ENCODE results near the gene EHHADH. TPM values are rescaled to one million over a fixed set of nuclear protein-coding genes. Genes with fewer than 3 reads are reported as not detected.

EHHADH gene
- polyA plus RNA-seq, 3 donors: 0.57 to 1.5 (median 1.1) TPM

GRCh38 chr3:185263423-185263822 is 9.6 kb upstream of the EHHADH start:
- no peak overlapping the region for H3K27ac Mint-ChIP-seq
- H3K27me3 Mint-ChIP-seq (ENCODE audit: low read depth in 3 of 3): peaks cover under 1 to 2% (median 2%) of the 10 kb centered on the region in 3 donors
- H3K27ac ChIP-seq (ENCODE audit: low read depth in 1 of 2, low read length in 2 of 2): no peak overlapping the region
- WGBS (ENCODE audit: insufficient coverage): 100% methylated on average over 3 of the region's 4 CpGs
- no peak for DNase-seq
- no peaks in the 10 kb centered on the region for H4K20me1 ChIP-seq (ENCODE audit: insufficient read depth, low read length)
- H3K36me3 Mint-ChIP-seq: no peaks in the 10 kb centered on the region
- no peak overlapping the region for H3K4me3 Mint-ChIP-seq
- H3K79me2 ChIP-seq (ENCODE audit: insufficient read depth, low read length): no peaks in the 10 kb centered on the region
- no peak overlapping the region for H3K4me2 ChIP-seq (replicated peaks; ENCODE audit: extremely low read depth, low read length, poor library complexity, severe bottlenecking)
- no peak overlapping the region for H2AFZ ChIP-seq (ENCODE audit: insufficient read depth, low read depth, low read length, poor library complexity, severe bottlenecking)
- H3K27me3 ChIP-seq (ENCODE audit: control insufficient read depth in 2 of 2, insufficient read depth in 2 of 2, low read length in 2 of 2): no peaks in the 10 kb centered on the region
- no peak overlapping the region for H3K9ac ChIP-seq (ENCODE audit: insufficient read depth, low read length, poor library complexity, severe bottlenecking)
- no peaks in the 10 kb centered on the region for H3K9me3 ChIP-seq (replicated peaks in 1 of 2; ENCODE audit: control insufficient read depth in 1 of 2, insufficient read depth in 1 of 2, low read length in 2 of 2)
- no peaks in the 10 kb centered on the region for H3K4me1 Mint-ChIP-seq
- H3K4me1 ChIP-seq (ENCODE audit: control insufficient read depth in 1 of 2, insufficient read depth in 2 of 2, low read length in 2 of 2): no peaks in the 10 kb centered on the region
- H3K9me3 Mint-ChIP-seq: peaks cover 3 to 13% (median 5%) of the 10 kb centered on the region in 7 donors
- intact Hi-C loops (cut with micrococcal nuclease): no loop called here
- H3K36me3 ChIP-seq (replicated peaks in 1 of 2; ENCODE audit: control insufficient read depth in 1 of 2, insufficient read depth in 2 of 2, low read length in 2 of 2): no peaks in the 10 kb centered on the region
- H3K4me3 ChIP-seq (replicated peaks in 1 of 3; ENCODE audit: low read depth in 2 of 3, low read length in 3 of 3): no peak overlapping the region
- TF ChIP-seq CTCF (IDR thresholded peaks at IDR 0.05): no peak

GRCh38 chr3:185257334-185257733 is 3.5 kb upstream of the EHHADH start:
- Histone ChIP-seq H3K36me3 (replicated peaks in 1 of 2; ENCODE audit: control insufficient read depth in 1 of 2, insufficient read depth in 2 of 2, low read length in 2 of 2) (no peaks in the 10 kb centered on the region), H3K4me1 (ENCODE audit: control insufficient read depth in 1 of 2, insufficient read depth in 2 of 2, low read length in 2 of 2) (peaks cover 0 to 7% of the 10 kb centered on the region in 2 donors), H4K20me1 (ENCODE audit: insufficient read depth, low read length) (no peaks in the 10 kb centered on the region), H3K4me3 (replicated peaks in 1 of 3; ENCODE audit: low read depth in 2 of 3, low read length in 3 of 3) (no peak overlapping the region), H3K27me3 (ENCODE audit: control insufficient read depth in 2 of 2, insufficient read depth in 2 of 2, low read length in 2 of 2) (no peaks in the 10 kb centered on the region), H3K79me2 (ENCODE audit: insufficient read depth, low read length) (no peaks in the 10 kb centered on the region), H3K4me2 (replicated peaks; ENCODE audit: extremely low read depth, low read length, poor library complexity, severe bottlenecking) (no peak overlapping the region), H3K9me3 (replicated peaks in 1 of 2; ENCODE audit: control insufficient read depth in 1 of 2, insufficient read depth in 1 of 2, low read length in 2 of 2) (peaks cover 0 to 9% of the 10 kb centered on the region in 2 donors), H2AFZ (ENCODE audit: insufficient read depth, low read depth, low read length, poor library complexity, severe bottlenecking) (no peak overlapping the region), H3K27ac (ENCODE audit: low read depth in 1 of 2, low read length in 2 of 2) (no peak overlapping the region), H3K9ac (ENCODE audit: insufficient read depth, low read length, poor library complexity, severe bottlenecking) (no peak overlapping the region)
- no peaks in the 10 kb centered on the region for H3K36me3 Mint-ChIP-seq
- intact Hi-C loops (cut with micrococcal nuclease): no loop called here
- no peak for DNase-seq
- WGBS (ENCODE audit: insufficient coverage): no CpG with 5 or more reads among the region's 1 CpG
- H3K4me1 Mint-ChIP-seq: peaks cover 8% of the 10 kb centered on the region
- H3K9me3 Mint-ChIP-seq: peaks cover 9 to 27% (median 21%) of the 10 kb centered on the region in 7 donors
- TF ChIP-seq CTCF (IDR thresholded peaks at IDR 0.05): no peak
- H3K4me3 Mint-ChIP-seq: no peak overlapping the region
- H3K27me3 Mint-ChIP-seq (ENCODE audit: low read depth in 3 of 3): peaks cover 0 to 3% (median 2%) of the 10 kb centered on the region in 3 donors
- H3K27ac Mint-ChIP-seq: no peak overlapping the region

Measured in CD14-positive monocyte (primary cell).